HG02798 (cell line): ENCODE measurements around the gene PRAME.
"Not testable (repeated sequence)": the region's sequence is repeated elsewhere in the genome, so short reads cannot be mapped to it uniquely, and the experiment has no call there.

ENCODE experiments used
- ATAC-seq: cut with Tn5 transposase; IDR thresholded peaks from one replicate; pipeline ENCODE4 v1.9.1; 2021; ENCODE audit warnings: mild to moderate bottlenecking; ENCODE audit not compliant: unreplicated experiment, poor library complexity

The PRAME gene

GRCh38 chr22:22526125-22526912 lies 32.7 kb downstream of the PRAME start:
- ATAC-seq, result no peak

- no peak for ATAC-seq
These were observed 35.6 kb downstream of the PRAME start for GRCh38 chr22:22523494-22523893.

GRCh38 chr22:22521631-22522030 lies 37.4 kb downstream of the PRAME start:
- no peak for ATAC-seq

- ATAC-seq, result no peak
These were observed 38.1 kb downstream of the PRAME start for GRCh38 chr22:22520667-22521602.

GRCh38 chr22:22520020-22520656 lies 38.9 kb downstream of the PRAME start, which contains the start of gene ZNF280A:
Gene ZNF280A, minus strand, starts transcription at chr22:22520270. Its CDS starts 4,640 bp downstream, at chr22:22515630.
- ATAC-seq, result no peak

GRCh38 chr22:22519591-22519990 lies 39.5 kb downstream of the PRAME start:
- no peak for ATAC-seq

- ATAC-seq, result no peak
These were observed 42.1 kb downstream of the PRAME start for GRCh38 chr22:22516992-22517391.

- no peak for ATAC-seq
These were observed 43.2 kb downstream of the PRAME start for GRCh38 chr22:22515890-22516289.

GRCh38 chr22:22514431-22514830 lies 44.6 kb downstream of the PRAME start:
- ATAC-seq, result not testable (repeated sequence)

- ATAC-seq, result no peak
These were observed 45.4 kb downstream of the PRAME start for GRCh38 chr22:22513619-22514018.

- ATAC-seq, result no peak
These were observed 46.1 kb downstream of the PRAME start for GRCh38 chr22:22512951-22513350.

GRCh38 chr22:22510833-22511232 lies 48.2 kb downstream of the PRAME start:
- not testable (repeated sequence) for ATAC-seq

- ATAC-seq, result not testable (repeated sequence)
These were observed 49.2 kb downstream of the PRAME start for GRCh38 chr22:22509912-22510311.

- no peak for ATAC-seq
These were observed 50.5 kb downstream of the PRAME start, which contains the start of gene ZNF280B for GRCh38 chr22:22508274-22509176. Gene ZNF280B, minus strand, starts transcription at chr22:22508742. Its CDS starts 19,344 bp downstream, at chr22:22489398.

- ATAC-seq, result no peak
These were observed 51.3 kb downstream of the PRAME start for GRCh38 chr22:22507743-22508273.

- no peak for ATAC-seq
These were observed 52.3 kb downstream of the PRAME start for GRCh38 chr22:22506736-22507135.

GRCh38 chr22:22498267-22498666 lies 60.8 kb downstream of the PRAME start:
- ATAC-seq, result no peak
